NK-92 (cell line): ENCODE results near the gene LOXL3.
"Not testable (repeated sequence)": the region's sequence is repeated elsewhere in the genome, so short reads cannot be mapped to it uniquely, and the experiment has no call there.

Experiments
- DNase-seq: peaks from one replicate; lab custom pipeline; 2025; ENCODE audit not compliant: unreplicated experiment; lab: John Stamatoyannopoulos, UW

Gene LOXL3

DNA sequence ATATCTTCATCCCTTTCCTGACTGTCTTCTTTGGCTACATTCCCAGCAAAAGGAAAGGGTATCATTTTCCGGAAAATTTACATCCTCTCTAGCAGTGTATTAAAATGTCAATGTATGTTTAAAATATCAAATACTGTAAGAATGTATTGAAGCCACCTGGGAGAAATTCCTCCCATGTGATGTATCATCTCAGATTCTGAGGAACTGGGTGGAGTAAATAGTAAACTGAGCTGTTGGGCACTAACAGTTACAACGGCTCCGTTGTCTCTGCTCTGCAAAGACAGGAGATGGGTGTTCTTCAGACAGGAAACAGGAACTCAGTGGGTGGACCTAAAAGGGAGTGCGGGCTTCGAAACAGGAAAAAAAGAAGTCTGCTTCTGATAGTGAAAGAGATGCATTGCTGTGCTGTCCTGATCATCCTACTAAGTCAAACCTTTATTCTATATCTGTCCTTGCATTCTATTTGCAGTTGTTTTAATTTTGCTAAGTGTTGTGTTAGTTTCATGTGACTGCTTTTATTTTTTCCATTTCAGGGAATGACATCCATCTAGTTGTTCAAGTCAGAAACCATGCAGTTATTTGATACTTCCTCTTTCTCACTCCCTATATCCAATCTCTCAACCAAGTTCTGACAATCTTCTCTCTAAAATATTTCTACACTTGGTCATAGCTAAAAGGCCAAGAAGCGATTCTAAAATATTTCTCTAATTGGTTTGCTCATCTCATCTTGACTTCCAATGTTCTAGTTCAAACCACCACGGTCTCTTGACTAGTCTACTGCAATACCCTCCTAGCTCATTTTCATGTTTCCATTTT, 20.2 kb upstream of the LOXL3 start:
- no peak for DNase-seq

DNA sequence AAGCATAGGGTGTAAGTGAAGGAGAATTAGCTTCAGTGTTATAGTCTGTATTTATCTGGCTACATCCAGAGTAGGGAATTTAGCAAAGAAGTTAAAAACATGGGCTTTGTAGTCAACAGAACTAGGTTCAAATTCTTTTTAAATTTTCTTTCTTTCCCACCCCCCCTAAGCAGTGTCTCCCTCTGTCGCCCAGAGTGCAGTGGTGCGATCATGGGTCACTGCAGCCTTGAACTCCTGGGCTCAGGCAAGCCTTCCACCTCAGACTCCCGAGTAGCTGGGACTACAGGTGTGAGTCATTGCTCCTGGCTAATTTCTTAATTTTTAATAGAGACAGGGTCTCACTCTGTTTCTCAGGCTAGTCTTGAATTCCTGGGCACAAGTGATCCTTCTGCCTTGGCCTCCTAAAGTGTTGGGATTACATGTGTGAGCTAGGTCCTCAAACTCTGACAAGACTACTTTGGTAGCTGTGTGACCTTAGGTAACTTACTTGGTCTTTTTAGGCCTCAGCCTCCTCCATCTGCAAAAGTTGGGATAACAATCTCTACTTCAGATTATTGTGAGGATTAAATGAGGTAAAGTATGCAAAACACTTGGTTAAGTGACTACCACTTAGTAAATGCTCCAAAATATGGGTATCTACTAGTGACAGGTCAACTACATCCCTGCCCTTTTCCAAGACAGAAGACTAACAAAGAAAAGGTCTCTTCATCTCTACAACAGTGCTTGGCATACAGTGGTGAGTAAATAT, 18.6 kb upstream of the LOXL3 start:
- no peak for DNase-seq

DNA sequence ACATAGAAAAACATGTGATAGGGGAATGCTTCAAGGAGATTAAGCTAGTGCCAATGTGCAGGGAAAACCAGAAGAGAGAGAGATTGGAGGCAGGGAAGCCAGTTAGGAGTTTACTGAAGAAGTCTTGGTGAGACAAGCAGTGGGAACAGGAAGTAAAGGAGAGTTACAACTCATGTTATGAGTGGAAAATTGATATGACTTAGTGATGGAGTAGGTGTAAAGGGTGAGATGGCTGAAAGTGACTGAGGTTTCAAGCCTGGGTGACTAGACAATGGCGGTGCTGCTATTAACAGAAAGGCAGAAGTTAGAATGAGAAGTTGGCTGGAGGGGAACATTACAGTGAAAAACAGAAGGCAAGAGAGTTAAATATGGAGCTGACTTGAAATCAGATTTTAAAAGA, 17.3 kb upstream of the LOXL3 start:
- DNase-seq, result no peak

DNA sequence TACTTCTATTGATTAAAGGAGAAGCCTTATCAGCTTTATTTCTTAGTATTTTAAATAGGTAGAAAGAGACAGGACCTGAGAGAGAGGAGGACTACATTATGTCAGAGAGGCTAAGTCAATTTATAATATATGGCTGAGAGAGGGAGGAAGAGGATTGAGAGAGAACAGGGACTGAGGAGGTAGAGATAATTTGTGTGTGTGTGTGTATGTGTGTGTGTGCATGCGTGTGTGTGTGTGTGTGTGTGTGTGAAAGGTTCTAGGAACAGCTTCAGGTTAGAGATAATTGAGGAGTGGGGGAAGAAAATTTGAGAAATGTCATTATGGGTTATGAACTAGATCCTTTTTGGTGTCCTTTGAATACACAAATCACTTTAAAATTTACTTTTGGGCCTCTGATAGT, 15.9 kb upstream of the LOXL3 start:
- DNase-seq, result no peak

DNA sequence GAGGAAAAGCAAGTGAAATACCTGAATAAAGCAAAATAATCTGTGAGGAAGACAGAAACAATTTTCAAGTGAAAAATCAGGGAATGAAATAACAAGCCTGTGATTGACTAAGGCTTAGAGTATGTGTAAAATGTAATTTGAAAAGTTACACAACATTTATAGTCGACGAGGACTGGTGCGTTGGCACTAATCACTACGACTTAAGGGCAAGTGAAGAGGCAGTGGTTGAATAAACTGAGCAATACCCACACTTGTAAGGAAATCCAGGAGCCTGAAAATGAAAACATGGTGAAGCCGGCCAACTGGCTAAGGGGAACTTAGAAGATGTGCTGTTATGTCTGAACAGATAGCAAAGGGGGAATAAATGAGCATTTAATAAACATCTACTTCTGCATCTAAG, 14.1 kb upstream of the LOXL3 start:
- DNase-seq, result no peak

DNA sequence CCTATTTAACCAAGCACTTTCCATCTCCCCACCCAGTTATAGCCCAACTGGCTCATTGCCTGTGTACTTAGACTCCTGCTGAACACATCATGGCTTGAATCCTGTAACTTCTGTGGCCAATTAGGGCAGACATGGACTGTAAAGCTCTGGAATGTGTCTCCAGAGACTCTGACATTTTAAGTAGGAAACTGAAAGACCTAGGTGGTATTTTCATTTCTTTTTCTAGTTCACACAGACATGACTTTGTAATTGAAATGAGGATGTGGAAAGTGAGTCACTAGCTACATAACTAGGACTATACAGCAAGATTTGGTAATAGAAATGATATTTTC, 13.0 kb upstream of the LOXL3 start:
- DNase-seq, result no peak

DNA sequence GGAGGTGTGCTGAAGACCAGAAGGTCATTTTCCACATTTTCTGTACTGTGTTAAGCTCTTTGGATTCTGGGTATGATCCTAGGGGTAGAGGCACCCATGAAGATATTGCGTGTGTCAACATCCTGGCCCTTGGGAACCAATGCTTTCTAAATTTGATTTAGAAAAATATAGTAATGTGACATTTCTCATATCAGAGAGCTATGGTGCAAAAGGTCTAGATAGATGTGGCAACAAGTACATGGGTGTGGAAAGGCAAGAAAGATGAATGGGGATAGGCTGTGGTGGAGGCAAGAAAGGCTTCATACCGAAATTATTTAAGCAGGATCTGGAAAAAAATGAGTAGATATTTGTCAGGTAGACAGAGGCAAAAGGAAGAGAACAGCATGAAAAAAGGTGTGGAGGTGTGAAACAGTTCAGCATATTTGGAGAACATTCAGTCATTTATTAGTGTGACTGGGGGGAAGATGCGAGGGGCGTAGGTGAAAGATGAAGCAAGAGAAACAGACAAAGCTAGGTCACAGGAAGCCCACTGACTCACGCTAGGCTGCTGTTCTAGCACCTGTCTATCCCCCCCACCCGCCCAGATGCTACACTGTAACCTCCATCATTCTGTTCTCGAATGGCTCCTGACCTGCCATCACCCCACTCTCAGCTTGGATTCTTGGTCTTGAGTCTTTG, 12.5 kb upstream of the LOXL3 start:
- no peak for DNase-seq

DNA sequence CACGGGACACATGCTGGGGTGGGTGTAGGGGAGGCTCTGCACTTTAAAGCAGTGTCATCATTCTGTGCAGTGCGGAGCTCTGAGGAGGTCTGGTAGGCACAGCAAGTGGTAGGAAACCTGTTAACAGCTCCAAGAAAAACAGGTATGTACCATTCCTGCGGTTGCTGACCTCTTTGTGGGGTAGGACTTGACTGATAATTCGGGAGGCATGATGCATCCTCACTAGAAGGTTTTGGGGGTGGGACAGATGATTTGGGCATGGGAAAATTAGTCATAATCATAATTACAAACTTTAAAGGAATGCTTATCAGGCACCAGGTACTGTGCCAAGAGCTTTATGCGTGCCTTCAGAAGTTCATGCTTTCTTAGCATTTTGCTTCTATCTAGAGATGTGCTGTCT, 10.5 kb upstream of the LOXL3 start:
- DNase-seq, result no peak

DNA sequence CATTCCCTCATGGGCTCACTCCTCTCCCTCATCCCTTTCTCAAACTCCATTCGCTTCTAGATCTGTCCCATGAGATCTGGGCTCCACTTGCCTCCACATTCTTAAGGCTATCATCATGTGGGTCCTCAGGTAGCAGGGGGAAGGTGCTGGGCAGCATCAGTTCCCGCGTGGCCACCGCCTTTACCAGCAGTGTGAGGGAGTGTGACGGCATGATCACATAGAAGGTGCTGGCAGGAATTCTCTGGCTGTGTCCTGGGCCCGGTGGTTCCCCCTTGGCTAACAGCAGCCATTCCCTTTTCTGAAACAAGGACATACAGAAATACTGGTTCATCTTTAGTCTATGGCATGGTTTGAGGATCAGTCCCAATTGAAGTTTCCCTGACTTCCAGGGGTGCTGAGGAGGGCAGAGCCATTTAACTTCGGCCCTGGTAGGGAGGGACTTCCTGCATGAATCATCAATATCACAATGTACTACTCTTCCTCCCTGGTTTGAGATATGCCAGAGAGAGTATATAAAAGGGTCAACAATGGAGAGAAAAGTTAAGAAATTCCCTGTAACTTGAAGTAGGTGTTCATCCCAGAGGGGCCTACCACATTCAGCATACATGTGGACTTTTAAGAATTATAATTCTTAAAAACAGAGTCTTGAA, 8.5 kb upstream of the LOXL3 start:
- DNase-seq, result no peak

DNA sequence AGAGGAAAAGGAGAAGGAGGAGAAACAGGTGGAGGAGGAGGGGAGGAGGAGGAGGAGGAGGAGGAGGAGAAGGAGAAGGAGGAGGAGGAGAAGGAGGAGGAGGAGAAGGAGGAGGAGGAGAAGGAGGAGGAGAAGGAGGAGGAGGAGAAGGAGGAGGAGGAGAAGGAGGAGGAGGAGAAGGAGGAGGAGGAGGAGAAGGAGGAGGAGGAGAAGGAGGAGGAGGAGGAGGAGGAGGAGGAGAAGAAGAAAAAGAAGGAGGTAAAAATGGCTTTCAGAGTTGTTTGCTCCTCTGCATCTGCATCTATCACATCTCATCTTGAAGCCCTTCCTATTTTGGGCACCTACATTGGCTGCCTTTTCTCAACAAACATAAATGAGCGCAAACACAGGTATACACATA, 7.3 kb upstream of the LOXL3 start:
- not testable (repeated sequence) for DNase-seq

DNA sequence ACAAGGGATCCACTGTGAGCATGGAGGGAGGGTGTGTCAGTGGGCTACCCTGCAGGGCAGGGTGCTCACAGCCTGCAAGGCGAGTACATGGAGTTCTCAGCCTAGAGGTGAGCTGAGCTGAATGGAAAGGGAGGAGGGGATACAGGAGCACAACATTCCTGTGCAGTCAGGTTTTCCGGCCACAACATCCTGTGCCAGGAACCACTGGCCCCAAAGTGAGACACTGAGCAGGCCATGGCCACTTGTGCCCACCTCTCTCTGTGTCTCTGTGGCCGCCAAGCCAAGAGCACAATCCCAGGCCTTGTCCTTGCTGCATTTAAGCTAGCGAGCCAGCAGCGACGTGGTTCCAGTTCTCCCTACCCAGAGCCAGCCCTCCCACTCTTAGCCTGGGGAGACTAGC, 6.8 kb upstream of the LOXL3 start:
- no peak for DNase-seq

DNA sequence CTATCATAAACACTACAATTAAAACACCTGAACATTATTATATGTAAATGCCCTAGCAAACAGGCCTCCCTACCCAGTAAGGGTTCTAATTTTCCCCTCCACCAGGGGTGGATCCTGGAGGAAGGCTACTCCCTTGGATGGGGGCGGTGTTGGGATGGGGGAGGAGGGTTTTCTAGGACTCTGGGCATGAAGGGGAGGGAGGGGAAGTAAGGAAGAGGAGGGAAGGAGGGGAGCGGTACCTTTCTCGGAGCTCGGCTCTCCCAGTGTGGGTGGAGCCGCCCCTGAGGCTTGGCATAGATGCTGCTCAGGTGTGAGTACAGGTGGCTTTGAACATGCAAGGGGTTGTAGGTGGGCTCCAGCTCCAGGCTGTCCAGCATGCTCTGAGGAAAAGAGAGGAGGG, 6.2 kb upstream of the LOXL3 start:
- no peak for DNase-seq

DNA sequence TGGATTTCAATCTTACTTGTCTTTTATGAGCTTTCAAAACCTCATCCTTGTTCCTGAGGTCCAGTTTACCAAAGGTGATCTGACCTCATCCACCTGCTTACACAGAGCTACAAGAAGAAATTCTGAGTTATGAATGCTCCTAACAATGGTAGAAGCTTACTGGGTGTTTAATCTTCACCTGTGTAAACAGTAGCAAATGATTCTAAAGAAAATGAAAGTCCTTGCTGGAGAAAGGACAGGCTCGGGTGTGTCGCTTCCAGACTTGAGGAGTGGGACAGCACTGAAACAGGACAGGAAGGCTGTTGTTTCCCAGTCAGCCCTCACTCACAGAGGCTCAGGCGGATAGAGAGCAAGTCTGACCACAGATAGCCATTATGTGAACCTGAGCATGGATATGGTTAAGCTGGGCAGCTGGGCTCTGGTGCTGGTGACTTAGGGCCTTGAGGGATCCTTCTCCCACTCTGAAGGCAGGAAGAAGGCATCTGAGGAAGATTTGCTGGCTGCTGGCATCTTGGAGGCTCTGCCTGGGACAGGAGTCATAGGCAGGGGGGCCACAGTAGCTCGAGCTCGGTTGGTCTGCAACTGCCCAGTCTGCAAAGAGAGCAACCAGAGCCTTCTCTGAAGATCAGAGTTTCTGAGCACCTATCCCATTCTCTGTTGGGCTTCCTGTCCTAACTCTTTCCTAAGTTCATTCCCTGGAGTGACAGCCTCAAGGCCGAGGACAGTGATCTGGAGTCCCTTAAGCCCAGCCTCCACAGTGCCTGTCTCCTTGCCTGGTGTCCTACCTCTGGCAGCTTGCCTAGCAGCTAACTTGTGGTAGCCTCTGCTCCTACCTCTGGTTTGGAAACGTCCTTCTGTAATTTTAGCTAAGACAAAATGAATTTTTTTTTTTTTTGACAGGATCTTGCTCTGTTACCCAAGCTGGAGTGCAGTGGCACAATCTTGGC, 4.8 kb upstream of the LOXL3 start:
- DNase-seq, result no peak

DNA sequence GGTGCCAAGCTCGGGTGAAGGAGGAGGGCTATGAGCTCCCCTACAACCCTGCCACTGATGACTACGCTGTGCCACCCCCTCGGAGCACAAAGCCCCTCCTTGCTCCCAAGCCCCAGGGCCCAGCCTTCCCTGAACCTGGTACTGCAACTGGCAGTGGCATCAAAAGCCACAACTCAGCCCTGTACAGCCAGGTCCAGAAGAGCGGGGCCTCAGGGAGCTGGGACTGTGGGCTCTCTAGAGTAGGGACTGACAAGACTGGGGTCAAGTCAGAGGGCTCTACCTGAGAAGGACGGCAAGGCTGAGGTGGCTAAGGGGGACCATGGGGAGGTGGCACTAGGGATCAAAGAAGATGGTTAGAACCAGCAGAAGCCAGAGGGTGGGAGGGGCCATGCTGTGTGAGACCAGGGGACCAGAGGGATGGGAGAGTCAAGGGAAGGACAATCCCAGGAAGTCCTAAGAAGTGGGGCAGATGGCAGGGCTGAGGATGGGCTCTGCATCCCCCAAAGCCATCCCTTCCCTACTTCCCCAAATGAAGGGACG, 3.2 kb upstream of the LOXL3 start:
- no peak for DNase-seq

DNA sequence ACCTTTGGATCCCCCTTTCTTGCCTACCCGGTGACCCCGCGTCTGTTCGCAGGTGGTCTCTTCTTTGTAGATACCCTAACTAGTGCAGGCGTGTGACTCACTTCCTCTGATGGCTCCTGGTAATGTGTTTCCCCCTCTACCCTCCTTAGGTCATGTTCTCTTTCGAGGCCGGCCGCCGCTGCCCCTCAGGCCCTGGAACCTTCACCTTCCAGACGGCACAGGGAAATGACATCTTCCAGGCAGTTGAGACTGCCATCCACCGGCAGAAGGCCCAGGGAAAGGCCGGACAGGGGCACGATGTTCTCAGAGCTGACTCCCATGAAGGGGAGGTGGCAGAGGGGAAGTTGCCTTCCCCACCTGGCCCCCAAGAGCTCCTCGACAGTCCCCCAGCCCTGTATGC, 2.4 kb upstream of the LOXL3 start:
- DNase-seq, result no peak

DNA sequence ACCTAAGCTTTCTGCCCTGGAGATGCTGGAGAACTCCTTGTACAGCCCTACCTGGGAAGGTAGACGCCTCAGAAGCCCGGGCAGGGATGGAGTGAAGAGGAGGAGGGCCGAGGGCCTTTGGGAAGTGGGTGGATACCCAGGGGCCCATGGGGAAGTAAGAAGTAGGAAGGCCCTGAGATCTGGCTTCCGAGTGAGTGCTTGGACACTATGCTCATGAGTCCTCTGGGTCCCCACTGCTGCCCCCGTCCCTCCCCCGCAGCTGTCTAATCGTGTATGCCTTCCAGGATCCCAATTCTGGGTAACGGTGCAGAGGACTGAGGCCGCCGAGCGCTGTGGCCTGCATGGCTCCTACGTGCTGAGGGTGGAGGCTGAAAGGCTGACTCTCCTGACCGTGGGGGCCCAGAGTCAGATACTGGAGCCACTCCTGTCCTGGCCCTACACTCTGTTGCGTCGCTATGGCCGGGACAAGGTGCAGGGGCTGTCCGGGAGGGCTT, 1.9 kb upstream of the LOXL3 start:
- DNase-seq, result no peak

DNA sequence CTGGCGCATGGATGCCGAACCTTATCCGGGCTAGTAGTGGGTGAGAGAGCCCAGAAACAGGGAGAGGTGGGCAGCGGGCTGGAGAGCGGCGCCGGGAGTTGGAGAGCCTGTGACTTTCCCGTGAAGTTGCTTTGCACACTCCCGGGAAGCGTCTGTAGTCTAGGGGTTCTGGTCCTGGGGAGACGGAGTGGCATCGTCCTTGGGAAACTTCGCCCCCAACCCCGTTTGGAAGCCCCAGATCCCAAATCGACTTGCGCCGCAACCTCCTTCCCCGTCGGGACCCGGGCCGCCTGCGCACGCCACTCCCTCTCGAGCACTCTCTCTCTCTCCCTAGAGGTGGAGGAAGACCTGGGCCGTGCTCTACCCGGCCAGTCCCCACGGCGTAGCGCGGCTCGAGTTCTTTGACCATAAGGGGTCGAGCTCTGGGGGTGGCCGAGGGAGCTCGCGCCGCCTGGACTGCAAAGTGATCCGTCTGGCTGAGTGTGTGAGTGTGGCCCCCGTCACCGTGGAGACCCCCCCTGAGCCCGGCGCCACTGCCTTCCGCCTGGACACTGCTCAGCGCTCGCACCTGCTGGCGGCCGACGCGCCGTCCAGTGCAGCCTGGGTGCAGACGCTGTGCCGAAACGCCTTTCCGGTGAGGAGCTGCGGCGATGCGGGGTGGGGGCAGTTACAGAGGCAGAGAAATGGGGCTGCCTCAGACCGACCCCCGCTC, 1.2 kb upstream of the LOXL3 start:
- DNase-seq, result no peak

DNA sequence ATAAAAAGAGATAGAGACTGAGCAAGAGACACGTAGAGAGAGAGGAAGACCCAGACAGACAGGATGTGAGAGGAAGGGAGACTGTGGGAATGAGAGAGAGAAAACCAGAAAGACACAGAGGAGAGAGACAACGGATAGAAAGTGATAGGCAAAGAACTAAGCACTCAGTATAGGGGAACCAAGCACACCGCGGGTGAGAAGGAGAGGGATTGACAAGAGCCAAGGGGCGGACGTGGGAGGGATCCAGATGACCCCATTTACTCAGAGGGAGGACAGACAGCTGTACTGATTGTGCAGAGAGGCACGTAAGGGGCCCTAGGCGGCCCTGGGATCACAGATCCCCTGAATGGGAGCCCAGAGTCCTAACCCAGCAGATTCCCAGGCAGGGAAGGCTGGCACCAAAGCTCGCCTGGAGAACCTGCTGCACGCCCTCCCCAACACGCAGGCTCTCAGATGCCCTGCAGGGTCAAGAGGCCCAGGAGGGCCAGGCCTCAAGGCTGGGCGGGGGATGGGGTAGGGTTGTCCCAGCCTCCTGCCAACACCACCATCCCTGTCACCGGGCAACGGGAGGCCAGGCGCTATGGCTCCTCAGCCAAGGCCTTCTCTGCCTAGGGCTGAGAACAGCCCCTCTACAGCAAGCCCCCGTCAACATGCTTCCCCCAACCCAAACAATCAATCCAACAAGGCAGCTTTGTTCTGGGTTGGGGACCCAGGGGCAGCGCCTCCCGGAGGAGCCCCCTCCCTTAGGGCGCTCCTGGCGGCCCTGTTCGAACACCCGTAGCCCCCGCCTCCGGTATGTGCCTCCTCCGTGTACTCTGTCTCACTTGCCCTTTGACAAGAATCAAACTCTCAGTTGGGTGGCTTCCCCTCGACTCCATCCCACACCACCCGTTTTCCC, 579 bp downstream of the LOXL3 start:
- no peak for DNase-seq
